Activated CD4-positive, alpha-beta T cell treated with anti-CD3 and anti-CD28 coated beads, Interleukin-2, amount 50 U/mL, for 1 hour (primary cell): ENCODE results near the gene IL24.
"Not testable (repeated sequence)": the region's sequence is repeated elsewhere in the genome, so short reads cannot be mapped to it uniquely, and the experiment has no call there.

Experiments used
- DNase-seq: peaks from one replicate; pipeline ENCODE4 v3.0.0-alpha.2; 2020

The IL24 gene

GRCh38 chr1:206905295-206906164, 8.3 kb downstream of the IL24 start:
- no peak for DNase-seq

- DNase-seq: no peak
Measured at GRCh38 chr1:206907304-206907991, 10.2 kb downstream of the IL24 start.

- DNase-seq: no peak
Measured at GRCh38 chr1:206908038-206908437, 10.8 kb downstream of the IL24 start.

GRCh38 chr1:206909161-206909882, 12.1 kb downstream of the IL24 start:
- DNase-seq: peak; percentile 58

GRCh38 chr1:206909883-206910318, 12.7 kb downstream of the IL24 start:
- no peak for DNase-seq

GRCh38 chr1:206911064-206911663, 13.9 kb downstream of the IL24 start:
- no peak for DNase-seq

GRCh38 chr1:206912445-206913095, 15.3 kb downstream of the IL24 start:
- peak; percentile 55 for DNase-seq

GRCh38 chr1:206913766-206914537, 16.7 kb downstream of the IL24 start:
- DNase-seq: no peak

- DNase-seq: no peak
Measured at GRCh38 chr1:206915030-206915735, 17.9 kb downstream of the IL24 start.

GRCh38 chr1:206916000-206916709, 18.9 kb downstream of the IL24 start:
- no peak for DNase-seq

GRCh38 chr1:206918076-206918475, 20.8 kb downstream of the IL24 start:
- no peak for DNase-seq

- DNase-seq: peak; percentile 39
Measured at GRCh38 chr1:206921772-206922265, 24.6 kb downstream of the IL24 start, which contains the start of gene FCMR. FCMR (minus strand) TSS chr1:206921941; CDS start chr1:206921854, 87 bp downstream.

- no peak for DNase-seq
Measured at GRCh38 chr1:206922524-206922923, 25.3 kb downstream of the IL24 start.

- DNase-seq: peak; percentile 64
Measured at GRCh38 chr1:206923009-206923960, 26.0 kb downstream of the IL24 start.

- DNase-seq: not testable (repeated sequence)
Measured at GRCh38 chr1:206923961-206924557, 26.8 kb downstream of the IL24 start.

- no peak for DNase-seq
Measured at GRCh38 chr1:206924592-206925105, 27.4 kb downstream of the IL24 start.

- peak; percentile 49 for DNase-seq
Measured at GRCh38 chr1:206925106-206925736, 28.0 kb downstream of the IL24 start.

GRCh38 chr1:206926286-206926685, 29.0 kb downstream of the IL24 start:
- DNase-seq: no peak
